Gastrocnemius medialis (tissue), 4 donors: Measurements from ENCODE around the gene SLC35D2. TPM values are rescaled to one million over a fixed set of nuclear protein-coding genes. Genes with fewer than 3 reads are reported as not detected.

Experiments used
- ATAC-seq, 2 donors: fragments of 150-250 bp; one replicate each; pipeline ENCODE4 v1.9.1; 2016
- DNase-seq, 2 donors: peaks; one replicate each; pipeline ENCODE4 v3.0.0-alpha.2; 2019
- H3K27ac ChIP-seq, 4 donors: fragments of 200-600 bp; sonication (generic); 1 replicate in 1 of 4; 2 replicates in 3 of 4; pipeline ENCODE4 v1.5.1; 2016 to 2018; ENCODE audit warnings: mild to moderate bottlenecking in 2 of 4, moderate library complexity in 1 of 4
- H3K27me3 ChIP-seq, 3 donors: fragments of 200-600 bp; sonication (generic) in 2 of 3; 1 replicate in 1 of 3; 2 replicates in 2 of 3; pipeline versions ENCODE4 v1.5.1 to v1.6.0; 2016 to 2019; ENCODE audit warnings: mild to moderate bottlenecking in 1 of 3, moderate library complexity in 1 of 3
- H3K36me3 ChIP-seq, 2 donors: fragments of 200-600 bp; sonication (generic) in 1 of 2; one replicate each; pipeline ENCODE4 v1.5.1; 2017 to 2018
- H3K4me1 ChIP-seq, 2 donors: fragments of 200-600 bp; sonication (generic) in 1 of 2; one replicate each; pipeline ENCODE4 v1.5.1; 2016 to 2017; ENCODE audit warnings: mild to moderate bottlenecking in 2 of 2
- H3K4me3 ChIP-seq, 4 donors: fragments of 200-600 bp; sonication (generic) in 3 of 4; 1 replicate in 1 of 4; 2 replicates in 3 of 4; pipeline ENCODE4 v1.5.1; 2016 to 2019; ENCODE audit warnings: mild to moderate bottlenecking in 2 of 4
- H3K9me3 ChIP-seq, 3 donors: fragments of 200-600 bp; sonication (generic) in 2 of 3; 1 replicate in 1 of 3; 2 replicates in 2 of 3; pipeline ENCODE4 v1.5.1; 2016 to 2019
- CTCF ChIP-seq, 5 experiments: fragments of 450-650 bp in 3 of 5; fragments of 200-600 bp in 2 of 5; sonication (generic) in 2 of 5; IDR thresholded peaks in 4 of 5; conservative IDR thresholded peaks in 1 of 5; 1 replicate in 4 of 5; 2 replicates in 1 of 5; pipeline ENCODE4 v1.5.1; 2016 to 2019; ENCODE audit warnings: antibody characterized with exemption in 5 of 5, mild to moderate bottlenecking in 3 of 5, moderate library complexity in 3 of 5
- POLR2A ChIP-seq, 2 donors: fragments of 450-650 bp; IDR thresholded peaks; one replicate each; pipeline ENCODE4 v1.6.1; 2017; ENCODE audit warnings: antibody characterized with exemption in 2 of 2, mild to moderate bottlenecking in 2 of 2, moderate library complexity in 2 of 2
- in situ Hi-C, 4 donors: fragments of 200-750 bp; cut with MboI; loops; one replicate each; pipeline versions ENCODE4 v1.15.0 to v1.8.0; 2017; ENCODE audit warnings: low sequenced_read_pairs in 4 of 4
- intact Hi-C: fragments of 100-400 bp; cut with DNase I; formaldehyde crosslinking; loops from one replicate; pipeline ENCODE4 v1.15.1; 2023; ENCODE audit warnings: low total_unique reads
- total RNA-seq, 4 donors: library from RNA; depleted of rRNA; stranded (reverse); fragments of >200 nt; gene quantifications; one replicate each; pipeline versions ENCODE4 v1.1.0 to v1.2.3, GENCODE V29; 2016

The SLC35D2 gene
- total RNA-seq, 4 donors from 2014 or later, result 3.0 to 9.0 (median 6.8) TPM

- intact Hi-C loops, result no loop called here
- TF ChIP-seq CTCF (IDR thresholded peaks at IDR 0.05 in 4 of 5, conservative IDR thresholded peaks at IDR 0.05 in 1 of 5) (no peak), POLR2A (IDR thresholded peaks at IDR 0.05) (no peak)
- in situ Hi-C loops, result no loop called here
- H3K9me3 ChIP-seq, result no peaks in the 10 kb centered on the region
- no peaks in the 10 kb centered on the region for H3K27me3 ChIP-seq
- H3K4me3 ChIP-seq, result no peak overlapping the region
- no peak overlapping the region for H3K27ac ChIP-seq
- no peaks in the 10 kb centered on the region for H3K36me3 ChIP-seq
- DNase-seq (no peak), ATAC-seq (no peak)
- no peaks in the 10 kb centered on the region for H3K4me1 ChIP-seq
Observed at GRCh38 chr9:96400132-96400910, 16.8 kb upstream of the SLC35D2 start.

GRCh38 chr9:96399325-96399633 is 15.8 kb upstream of the SLC35D2 start:
- H3K4me3 ChIP-seq, result no peak overlapping the region
- in situ Hi-C loops (no loop called here), intact Hi-C loops (no loop called here)
- no peaks in the 10 kb centered on the region for H3K4me1 ChIP-seq
- no peaks in the 10 kb centered on the region for H3K9me3 ChIP-seq
- ATAC-seq, result no peak
- no peak for DNase-seq
- no peaks in the 10 kb centered on the region for H3K36me3 ChIP-seq
- no peaks in the 10 kb centered on the region for H3K27me3 ChIP-seq
- TF ChIP-seq CTCF (IDR thresholded peaks at IDR 0.05 in 4 of 5, conservative IDR thresholded peaks at IDR 0.05 in 1 of 5) (no peak), POLR2A (IDR thresholded peaks at IDR 0.05) (no peak)
- H3K27ac ChIP-seq, result no peak overlapping the region

GRCh38 chr9:96398582-96399324 is 15.2 kb upstream of the SLC35D2 start:
- in situ Hi-C loops, result no loop called here

GRCh38 chr9:96395964-96396363 is 12.5 kb upstream of the SLC35D2 start:
- no peak for DNase-seq
- TF ChIP-seq POLR2A (IDR thresholded peaks at IDR 0.05), result no peak
- TF ChIP-seq CTCF (IDR thresholded peaks at IDR 0.05 in 4 of 5, conservative IDR thresholded peaks at IDR 0.05 in 1 of 5), result no peak
- no peak overlapping the region for H3K27ac ChIP-seq
- no peaks in the 10 kb centered on the region for H3K4me1 ChIP-seq
- H3K9me3 ChIP-seq, result no peaks in the 10 kb centered on the region
- no peak overlapping the region for H3K4me3 ChIP-seq
- in situ Hi-C loops, result no loop called here
- no peak for ATAC-seq
- no peaks in the 10 kb centered on the region for H3K27me3 ChIP-seq
- intact Hi-C loops, result no loop called here
- no peaks in the 10 kb centered on the region for H3K36me3 ChIP-seq

More at GRCh38 chr9:96398582-96399324, 15.2 kb upstream of the SLC35D2 start:
- no peak overlapping the region for H3K27ac ChIP-seq
- H3K27me3 ChIP-seq, result no peaks in the 10 kb centered on the region
- intact Hi-C loops, result no loop called here
- H3K4me1 ChIP-seq, result no peaks in the 10 kb centered on the region
- H3K4me3 ChIP-seq, result no peak overlapping the region
- TF ChIP-seq CTCF (IDR thresholded peaks at IDR 0.05 in 4 of 5, conservative IDR thresholded peaks at IDR 0.05 in 1 of 5), result no peak
- ATAC-seq, result no peak
- H3K36me3 ChIP-seq, result no peaks in the 10 kb centered on the region
- DNase-seq, result no peak
- no peaks in the 10 kb centered on the region for H3K9me3 ChIP-seq
